Measurements from ENCODE around the gene RABGAP1. TPM values are rescaled to one million over a fixed set of nuclear protein-coding genes. Genes with fewer than 3 reads are reported as not detected.

RABGAP1 gene
- total and polyA plus RNA-seq, 8 donors: 7.6 to 35.2 (median 20.2) TPM

GRCh38 chr9:123033352-123033751 is 92.5 kb downstream of the RABGAP1 start, which contains the start of gene GPR21:
TSS of gene GPR21 (plus strand) at chr9:123033667. CDS start at chr9:123034567, 900 bp downstream.
- H3K27me3 ChIP-seq: no peaks in the 10 kb centered on the region
- no peak within 1 kb of the TSS for H3K27ac ChIP-seq
- 81 to 88% methylated on average over 7 of the region's 7 CpGs for WGBS, 2 donors
- ATAC-seq (no peak), DNase-seq (no peak), FAIRE-seq (no peak)
- intact Hi-C loops (cut with DNase I): no loop called here
- no peak within 1 kb of the TSS for H3K4me3 ChIP-seq
- peaks cover 0 to 7% (median 0%) of the 10 kb centered on the region in 3 donors for H3K36me3 ChIP-seq
- no peaks in the 10 kb centered on the region for H3K9me3 ChIP-seq
- H3K4me1 ChIP-seq: no peaks in the 10 kb centered on the region
- TF ChIP-seq CTCF (IDR thresholded peaks at IDR 0.05): no peak

GRCh38 chr9:123033864-123034601 is 93.2 kb downstream of the RABGAP1 start:
- ATAC-seq (no peak), FAIRE-seq (no peak), DNase-seq (no peak)
- Histone ChIP-seq H3K36me3 (peaks cover 0 to 7% (median 0%) of the 10 kb centered on the region in 3 donors), H3K9me3 (no peaks in the 10 kb centered on the region), H3K27me3 (no peaks in the 10 kb centered on the region), H3K27ac (no peak overlapping the region), H3K4me1 (no peaks in the 10 kb centered on the region), H3K4me3 (no peak overlapping the region)
- no peak for TF ChIP-seq CTCF (IDR thresholded peaks at IDR 0.05)
- WGBS, 2 donors: 82 to 84% methylated on average over 8 of the region's 8 CpGs
- intact Hi-C loops (cut with DNase I): no loop called here

GRCh38 chr9:123034881-123035510 is 94.2 kb downstream of the RABGAP1 start:
- FAIRE-seq: no peak
- 89 to 93% methylated on average over 13 of the region's 13 CpGs for WGBS, 2 donors
- no peak for ATAC-seq
- Histone ChIP-seq H3K4me1 (no peaks in the 10 kb centered on the region), H3K27ac (no peak overlapping the region), H3K36me3 (peaks cover 0 to 7% (median 0%) of the 10 kb centered on the region in 3 donors), H3K27me3 (no peaks in the 10 kb centered on the region), H3K4me3 (no peak overlapping the region), H3K9me3 (no peaks in the 10 kb centered on the region)
- no peak for TF ChIP-seq CTCF (IDR thresholded peaks at IDR 0.05)
- no peak for DNase-seq
- intact Hi-C loops (cut with DNase I): no loop called here

GRCh38 chr9:123035791-123036190 is 95.0 kb downstream of the RABGAP1 start:
- no peaks in the 10 kb centered on the region for H3K27me3 ChIP-seq
- H3K4me1 ChIP-seq: no peaks in the 10 kb centered on the region
- WGBS, 2 donors: 72 to 76% methylated on average over 2 of the region's 2 CpGs
- no peak for FAIRE-seq
- peaks cover 0 to 7% (median 0%) of the 10 kb centered on the region in 3 donors for H3K36me3 ChIP-seq
- intact Hi-C loops (cut with DNase I): no loop called here
- H3K9me3 ChIP-seq: no peaks in the 10 kb centered on the region
- no peak for ATAC-seq
- no peak for DNase-seq
- no peak for TF ChIP-seq CTCF (IDR thresholded peaks at IDR 0.05)
- no peak overlapping the region for H3K4me3 ChIP-seq
- no peak overlapping the region for H3K27ac ChIP-seq

All from pancreas (tissue), 10 donors.